Measurements from ENCODE around the gene GBA3. TPM values are rescaled to one million over a fixed set of nuclear protein-coding genes. Genes with fewer than 3 reads are reported as not detected.

The GBA3 gene
- total and polyA plus RNA-seq, 2 donors (not counting 3 experiments of a cell fraction or from before 2014, with no cell fraction given), result not detected

GRCh38 chr4:22736912-22737311, 44.2 kb downstream of the GBA3 start:
- POLR2A ChIA-PET, result no interaction called here
- no peak overlapping the region for H3K4me2 ChIP-seq (ENCODE audit: insufficient read depth, low read length)
- DNase-seq (ENCODE audit: low read depth, low spot score) (no peak), FAIRE-seq (no peak)
- no peaks in the 10 kb centered on the region for H4K20me1 ChIP-seq (replicated peaks; ENCODE audit: control insufficient read depth, extremely low read depth, insufficient read depth, low read length)
- no peak overlapping the region for H3K27ac ChIP-seq (ENCODE audit: insufficient read depth, low read depth, low read length)
- no peak overlapping the region for H3K9ac ChIP-seq (replicated peaks; ENCODE audit: extremely low read depth, insufficient read depth, low read length)
- H3K4me3 ChIP-seq (replicated peaks in 1 of 3; ENCODE audit: insufficient read depth in 1 of 3, low read depth in 1 of 3, low read length in 3 of 3), result no peak overlapping the region
- dilution Hi-C loops (cut with MboI; ENCODE audit: extremely low pct_ligation_motif_present, low sequenced_read_pairs) (no loop called here), intact Hi-C loops (cut with micrococcal nuclease) (no loop called here)
- no peaks in the 10 kb centered on the region for H3K4me1 ChIP-seq (ENCODE audit: control insufficient read depth, extremely low read depth, insufficient read depth, low read length)
- H3K9me1 ChIP-seq (replicated peaks; ENCODE audit: control insufficient read depth, extremely low read depth, insufficient read depth, low read length), result no peaks in the 10 kb centered on the region
- H3K9me3 ChIP-seq (replicated peaks; ENCODE audit: control insufficient read depth, insufficient read depth, low read length), result peaks cover 3% of the 10 kb centered on the region
- H3K36me3 ChIP-seq (ENCODE audit: control insufficient read depth in 2 of 2, extremely low read depth in 1 of 2, insufficient read depth in 2 of 2, low read length in 2 of 2), result no peaks in the 10 kb centered on the region
- H3K27me3 ChIP-seq (ENCODE audit: control insufficient read depth in 2 of 2, insufficient read depth in 2 of 2, low read length in 2 of 2), result no peaks in the 10 kb centered on the region
- TF ChIP-seq EZH2 (IDR thresholded peaks at IDR 0.05; ENCODE audit: borderline replicate concordance, low read depth, low read length, severe bottlenecking) (no peak), POLR2A (IDR thresholded peaks at IDR 0.05; ENCODE audit: low read depth, low read length) (no peak), POLR2AphosphoS5 (IDR thresholded peaks at IDR 0.05; ENCODE audit: insufficient read depth, low read depth, low read length) (no peak), FOS (IDR thresholded peaks at IDR 0.05; ENCODE audit: borderline replicate concordance, insufficient read depth, low read length) (no peak), JUN (IDR thresholded peaks at IDR 0.05; ENCODE audit: borderline replicate concordance, insufficient read depth, insufficient read length, low read depth) (no peak), MYC (IDR thresholded peaks at IDR 0.05; ENCODE audit: low read depth, low read length) (no peak), GATA2 (IDR thresholded peaks at IDR 0.05; ENCODE audit: insufficient read depth, insufficient read length, low read depth, low read length) (no peak), CTCF (IDR thresholded peaks at IDR 0.05; ENCODE audit: extremely low read depth in 1 of 2, insufficient read depth in 1 of 2, low read depth in 1 of 2, low read length in 2 of 2) (no peak), MAX (IDR thresholded peaks at IDR 0.05; ENCODE audit: insufficient read depth, insufficient read length) (no peak)
- BruUV-seq (replicated peaks), result no TSS peak
- CTCF ChIA-PET, result no interaction called here
- no peaks in the 10 kb centered on the region for H3K79me2 ChIP-seq (ENCODE audit: control insufficient read depth, insufficient read depth, low read length)
- no peak overlapping the region for H2AFZ ChIP-seq (ENCODE audit: low read depth, low read length)

All from endothelial cell of umbilical vein (primary cell).